ENCODE measurements around the gene CCNB2. TPM values are rescaled to one million over a fixed set of nuclear protein-coding genes. Genes with fewer than 3 reads are reported as not detected.

Gene CCNB2
- total RNA-seq, 1 donor from 2014 or later = 374 TPM

DNA sequence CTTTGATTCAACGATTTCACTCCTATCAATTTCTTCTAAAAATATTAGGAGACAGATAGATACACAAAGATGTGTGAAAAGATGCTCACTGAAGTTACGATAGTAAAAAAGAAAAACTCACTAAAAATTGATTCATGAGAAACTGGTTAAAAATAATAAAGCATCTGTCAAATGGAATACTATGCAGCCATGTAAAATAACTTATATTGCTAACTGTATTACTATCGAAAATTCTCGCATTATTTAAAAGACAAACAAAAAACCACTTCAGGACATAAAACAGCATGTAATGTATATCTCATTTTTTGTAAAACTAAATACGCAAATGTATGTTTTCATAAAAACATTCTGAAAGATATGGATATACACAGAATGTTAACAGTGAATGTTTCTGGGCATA is 68.2 kb downstream of the CCNB2 start:
- H3K27ac Mint-ChIP-seq = no peak overlapping the region
- DNase-seq (ENCODE audit: low spot score) = no peak
- Histone ChIP-seq H3K36me3 (no peaks in the 10 kb centered on the region), H3K27me3 (no peaks in the 10 kb centered on the region), H3K9ac (no peak overlapping the region), H4K20me1 (ENCODE audit: low read depth) (no peaks in the 10 kb centered on the region), H3K79me2 (ENCODE audit: low read depth) (no peaks in the 10 kb centered on the region), H2AFZ (replicated peaks) (no peak overlapping the region), H3K4me2 (no peak overlapping the region), H3F3A (ENCODE audit: low read depth) (no peaks in the 10 kb centered on the region), H3K27ac (no peak overlapping the region), H3K4me1 (no peaks in the 10 kb centered on the region), H3K9me3 (ENCODE audit: low read depth) (no peaks in the 10 kb centered on the region), H3K4me3 (no peak overlapping the region)
- H3K4me1 Mint-ChIP-seq = peaks cover 25% of the 10 kb centered on the region
- H3K27me3 Mint-ChIP-seq (ENCODE audit: insufficient read depth, low read depth) = no peaks in the 10 kb centered on the region
- H3K9me3 Mint-ChIP-seq = no peaks in the 10 kb centered on the region
- no peak overlapping the region for H3K4me3 Mint-ChIP-seq
- peaks cover 12% of the 10 kb centered on the region for H3K36me3 Mint-ChIP-seq
- no peak for TF ChIP-seq CTCF (IDR thresholded peaks at IDR 0.05)
- no peak for TF ChIP-seq EZH2phosphoT487 (IDR thresholded peaks at IDR 0.05)
- no peak for TF ChIP-seq EZH2 (IDR thresholded peaks at IDR 0.05)

DNA sequence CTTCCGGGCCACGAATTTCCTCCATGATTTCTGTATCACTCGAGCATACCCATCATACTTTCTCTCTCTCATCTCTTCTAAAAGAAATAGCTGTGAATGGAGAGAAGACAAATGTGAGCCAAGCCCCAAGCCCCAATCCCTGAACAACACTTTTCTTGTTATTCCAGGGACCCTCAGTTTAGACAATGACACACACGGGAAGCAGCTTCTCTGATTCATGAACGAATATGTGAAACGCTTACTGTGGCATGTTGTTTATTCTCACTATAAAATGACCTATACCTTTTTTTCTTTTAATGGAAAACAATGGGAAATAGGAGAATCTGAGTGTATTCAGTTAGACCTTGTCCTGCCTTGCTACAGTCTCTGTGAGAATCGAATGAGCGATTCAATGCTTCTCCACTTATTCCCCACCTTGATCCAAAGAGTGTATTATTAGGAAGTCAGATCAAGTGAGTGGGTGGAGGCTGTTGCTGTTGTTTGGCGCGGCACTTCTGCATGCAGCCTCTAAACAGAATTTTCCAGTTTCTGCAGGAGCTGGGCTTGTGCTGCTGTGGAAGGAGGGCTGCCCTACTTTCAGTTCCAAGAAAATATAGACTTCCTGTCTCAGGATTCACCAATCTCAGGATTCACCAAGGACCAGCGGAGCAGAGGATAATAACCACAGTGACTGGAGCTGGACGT is 69.3 kb downstream of the CCNB2 start:
- Histone ChIP-seq H3K4me1 (no peaks in the 10 kb centered on the region), H3K9ac (no peak overlapping the region), H3K36me3 (no peaks in the 10 kb centered on the region), H3K4me2 (no peak overlapping the region), H3F3A (ENCODE audit: low read depth) (no peaks in the 10 kb centered on the region), H3K79me2 (ENCODE audit: low read depth) (no peaks in the 10 kb centered on the region), H4K20me1 (ENCODE audit: low read depth) (no peaks in the 10 kb centered on the region), H3K4me3 (no peak overlapping the region), H2AFZ (replicated peaks) (no peak overlapping the region), H3K27ac (no peak overlapping the region), H3K27me3 (no peaks in the 10 kb centered on the region), H3K9me3 (ENCODE audit: low read depth) (no peaks in the 10 kb centered on the region)
- no peak overlapping the region for H3K27ac Mint-ChIP-seq
- H3K27me3 Mint-ChIP-seq (ENCODE audit: insufficient read depth, low read depth) = no peaks in the 10 kb centered on the region
- H3K4me1 Mint-ChIP-seq = peaks cover 25% of the 10 kb centered on the region
- TF ChIP-seq EZH2 (IDR thresholded peaks at IDR 0.05) = no peak
- H3K36me3 Mint-ChIP-seq = peaks cover 12% of the 10 kb centered on the region
- no peak for DNase-seq (ENCODE audit: low spot score)
- H3K4me3 Mint-ChIP-seq = no peak overlapping the region
- H3K9me3 Mint-ChIP-seq = no peaks in the 10 kb centered on the region

MicroRNA genes within 50 kb of the gene (microRNA counts, 767-probe panel; counts per million panel counts)
- 460 counts per million, percentile 90 among the panel's probes with 10 or more counts for microRNA hsa-miR-2116-5p

Small RNA genes within 50 kb of the gene (microRNA-seq; reads per million reads assigned to microRNA genes)
- 1.8 reads per million, percentile 4 among the genes with 10 or more reads in this experiment for gene MIR2116

Small RNA genes within 50 kb of the gene (small RNA-seq; reads per million reads assigned to genes)
- 0.25 reads per million, percentile 14 among the genes with 10 or more reads in this experiment for gene MIR2116

Other genes starting within 250 kb of the CCNB2 start
- 106 and 152 TPM in 2 replicates for gene SLTM, start 171.5 kb upstream of the CCNB2 start, total RNA-seq (ENCODE audit: low replicate concordance)
- 21.2 and 32.3 TPM in 2 replicates for gene RNF111, start 117.5 kb upstream of the CCNB2 start, total RNA-seq (ENCODE audit: low replicate concordance)
- not detected in 2 replicates for gene LDHAL6B, start 101.7 kb downstream of the CCNB2 start, total RNA-seq (ENCODE audit: low replicate concordance)